Peyer's patch (tissue), 4 donors: ENCODE measurements around the gene CLASP1.

Source experiments
- POLR2A ChIP-seq, 2 donors: fragments of 450-650 bp; IDR thresholded peaks; one replicate each; pipeline ENCODE4 v1.5.1; 2017; ENCODE audit warnings: antibody characterized with exemption in 2 of 2, mild to moderate bottlenecking in 2 of 2, moderate library complexity in 2 of 2
- TF ChIP-seq, protein P1 (sequence below), 6 experiments: fragments of 450-650 bp in 4 of 6; fragments of 200-600 bp in 2 of 6; sonication (generic) in 1 of 6; IDR thresholded peaks; one replicate each; pipeline ENCODE4 v1.5.1; 2017 to 2019; ENCODE audit warnings: antibody characterized with exemption in 6 of 6, mild to moderate bottlenecking in 3 of 6, moderate library complexity in 1 of 6

DNA sequence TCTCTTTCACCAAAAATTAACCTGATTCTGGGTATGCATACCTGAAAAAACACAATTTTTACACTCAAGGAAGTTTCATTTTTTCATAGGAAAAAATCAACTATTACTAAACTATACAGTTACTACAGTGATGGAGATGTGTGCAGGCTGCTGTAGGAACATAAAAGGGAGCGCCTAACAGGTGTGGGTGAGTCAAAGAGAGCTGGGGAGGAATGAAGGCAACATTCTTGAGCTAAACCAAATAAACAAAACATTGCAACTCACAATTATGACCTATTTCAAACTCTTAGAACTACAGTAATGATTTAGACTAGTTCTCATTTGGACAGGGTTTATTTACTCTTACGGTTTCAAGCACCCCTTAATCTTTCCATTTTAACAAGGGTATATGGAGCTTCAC, 13.4 kb upstream of the CLASP1 start:
- TF ChIP-seq, protein P1, sequence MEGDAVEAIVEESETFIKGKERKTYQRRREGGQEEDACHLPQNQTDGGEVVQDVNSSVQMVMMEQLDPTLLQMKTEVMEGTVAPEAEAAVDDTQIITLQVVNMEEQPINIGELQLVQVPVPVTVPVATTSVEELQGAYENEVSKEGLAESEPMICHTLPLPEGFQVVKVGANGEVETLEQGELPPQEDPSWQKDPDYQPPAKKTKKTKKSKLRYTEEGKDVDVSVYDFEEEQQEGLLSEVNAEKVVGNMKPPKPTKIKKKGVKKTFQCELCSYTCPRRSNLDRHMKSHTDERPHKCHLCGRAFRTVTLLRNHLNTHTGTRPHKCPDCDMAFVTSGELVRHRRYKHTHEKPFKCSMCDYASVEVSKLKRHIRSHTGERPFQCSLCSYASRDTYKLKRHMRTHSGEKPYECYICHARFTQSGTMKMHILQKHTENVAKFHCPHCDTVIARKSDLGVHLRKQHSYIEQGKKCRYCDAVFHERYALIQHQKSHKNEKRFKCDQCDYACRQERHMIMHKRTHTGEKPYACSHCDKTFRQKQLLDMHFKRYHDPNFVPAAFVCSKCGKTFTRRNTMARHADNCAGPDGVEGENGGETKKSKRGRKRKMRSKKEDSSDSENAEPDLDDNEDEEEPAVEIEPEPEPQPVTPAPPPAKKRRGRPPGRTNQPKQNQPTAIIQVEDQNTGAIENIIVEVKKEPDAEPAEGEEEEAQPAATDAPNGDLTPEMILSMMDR (IDR thresholded peaks at IDR 0.05): no peak
- no peak for TF ChIP-seq POLR2A (IDR thresholded peaks at IDR 0.05)
